Adrenal gland (tissue), 5 donors: Measurements from ENCODE around the gene SCARF2.

ENCODE experiments used
- POLR2A ChIP-seq, 2 donors: fragments of 450-650 bp; IDR thresholded peaks; one replicate each; pipeline ENCODE4 v1.6.1; 2017; ENCODE audit warnings: antibody characterized with exemption in 2 of 2, mild to moderate bottlenecking in 2 of 2, moderate library complexity in 1 of 2
- TF ChIP-seq, protein P1 (sequence below), 6 experiments: fragments of 450-650 bp in 4 of 6; fragments of 200-600 bp in 2 of 6; sonication (generic) in 1 of 6; IDR thresholded peaks; 1 replicate in 5 of 6; 2 replicates in 1 of 6; pipeline versions ENCODE4 v1.5.1 to v1.8.0; 2016 to 2021; ENCODE audit warnings: antibody characterized with exemption in 6 of 6, mild to moderate bottlenecking in 2 of 6, moderate library complexity in 1 of 6
- donor health status: DM: no; HTN: no; CAD: no.

DNA sequence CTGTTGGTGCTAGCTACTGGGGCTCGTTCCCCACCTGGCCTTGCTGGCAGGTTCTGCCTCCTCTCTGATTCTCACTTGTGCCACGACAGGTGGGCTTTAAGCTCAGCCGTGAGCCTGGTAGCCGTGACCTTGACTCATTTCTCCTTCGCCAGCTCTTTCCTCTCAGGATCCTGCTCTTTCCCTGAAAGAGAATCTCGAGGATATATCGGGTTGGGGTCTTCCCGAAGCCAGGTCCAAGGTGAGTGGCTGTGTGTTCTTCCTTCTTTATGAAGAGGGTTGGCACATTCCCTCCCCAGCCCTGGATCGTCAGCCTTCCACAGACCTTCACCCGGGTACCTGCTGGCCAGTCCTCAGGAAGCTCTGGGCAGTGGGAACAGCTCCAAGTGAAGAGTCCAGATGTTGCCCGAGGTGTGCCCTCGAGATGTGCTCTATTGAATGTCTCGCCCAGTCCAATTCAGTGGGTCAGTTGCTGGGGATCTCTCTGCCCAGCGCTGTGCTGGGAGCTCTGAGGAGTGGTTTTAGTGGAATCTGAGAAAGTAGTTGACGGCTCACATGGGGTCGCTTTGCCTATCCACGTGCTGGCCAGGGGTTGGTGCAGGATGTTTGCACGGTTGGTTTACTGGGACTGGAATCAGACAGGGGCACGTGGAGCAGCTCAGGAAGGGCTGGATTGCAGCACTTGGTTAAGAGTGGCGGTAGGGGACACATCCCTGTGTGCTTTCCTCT is 42.3 kb downstream of the SCARF2 start:
- TF ChIP-seq, protein P1, sequence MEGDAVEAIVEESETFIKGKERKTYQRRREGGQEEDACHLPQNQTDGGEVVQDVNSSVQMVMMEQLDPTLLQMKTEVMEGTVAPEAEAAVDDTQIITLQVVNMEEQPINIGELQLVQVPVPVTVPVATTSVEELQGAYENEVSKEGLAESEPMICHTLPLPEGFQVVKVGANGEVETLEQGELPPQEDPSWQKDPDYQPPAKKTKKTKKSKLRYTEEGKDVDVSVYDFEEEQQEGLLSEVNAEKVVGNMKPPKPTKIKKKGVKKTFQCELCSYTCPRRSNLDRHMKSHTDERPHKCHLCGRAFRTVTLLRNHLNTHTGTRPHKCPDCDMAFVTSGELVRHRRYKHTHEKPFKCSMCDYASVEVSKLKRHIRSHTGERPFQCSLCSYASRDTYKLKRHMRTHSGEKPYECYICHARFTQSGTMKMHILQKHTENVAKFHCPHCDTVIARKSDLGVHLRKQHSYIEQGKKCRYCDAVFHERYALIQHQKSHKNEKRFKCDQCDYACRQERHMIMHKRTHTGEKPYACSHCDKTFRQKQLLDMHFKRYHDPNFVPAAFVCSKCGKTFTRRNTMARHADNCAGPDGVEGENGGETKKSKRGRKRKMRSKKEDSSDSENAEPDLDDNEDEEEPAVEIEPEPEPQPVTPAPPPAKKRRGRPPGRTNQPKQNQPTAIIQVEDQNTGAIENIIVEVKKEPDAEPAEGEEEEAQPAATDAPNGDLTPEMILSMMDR (IDR thresholded peaks at IDR 0.05) = no peak
- TF ChIP-seq POLR2A (IDR thresholded peaks at IDR 0.05) = no peak
